ENCODE data around the gene ZFAND2A. TPM values are rescaled to one million over a fixed set of nuclear protein-coding genes. Genes with fewer than 3 reads are reported as not detected.
"Not testable (repeated sequence)": the region's sequence is repeated elsewhere in the genome, so short reads cannot be mapped to it uniquely, and the experiment has no call there.

The ZFAND2A gene
- polyA plus RNA-seq, 1 experiment: 43.6 TPM

DNA sequence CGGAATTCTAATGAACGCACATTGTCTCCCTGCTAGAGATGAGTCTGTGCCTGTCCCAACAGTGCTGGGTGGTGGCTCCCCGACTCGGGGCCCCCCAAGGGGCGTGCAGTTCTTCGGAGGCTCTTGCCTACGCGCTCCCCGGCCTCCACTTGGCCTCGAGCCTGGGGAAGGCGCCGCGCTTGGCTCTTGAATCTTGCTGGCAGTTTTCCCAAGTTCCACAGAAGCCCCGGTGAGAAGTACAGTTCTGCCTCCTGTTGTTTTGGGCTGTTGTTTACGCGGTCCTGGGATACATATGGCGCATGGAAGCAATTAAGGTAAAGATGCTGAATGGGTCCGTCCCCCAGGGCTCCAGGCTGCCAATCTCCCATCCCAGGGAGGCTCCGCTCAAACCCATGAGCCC lies 40.0 kb upstream of the ZFAND2A start:
- no peaks in the 10 kb centered on the region for H3K36me3 ChIP-seq (ENCODE audit: control insufficient read depth, insufficient read depth, low read length)
- peaks cover 13% of the 10 kb centered on the region for H3K27me3 ChIP-seq (ENCODE audit: control insufficient read depth, insufficient read depth, low read length)
- TF ChIP-seq, protein P1, sequence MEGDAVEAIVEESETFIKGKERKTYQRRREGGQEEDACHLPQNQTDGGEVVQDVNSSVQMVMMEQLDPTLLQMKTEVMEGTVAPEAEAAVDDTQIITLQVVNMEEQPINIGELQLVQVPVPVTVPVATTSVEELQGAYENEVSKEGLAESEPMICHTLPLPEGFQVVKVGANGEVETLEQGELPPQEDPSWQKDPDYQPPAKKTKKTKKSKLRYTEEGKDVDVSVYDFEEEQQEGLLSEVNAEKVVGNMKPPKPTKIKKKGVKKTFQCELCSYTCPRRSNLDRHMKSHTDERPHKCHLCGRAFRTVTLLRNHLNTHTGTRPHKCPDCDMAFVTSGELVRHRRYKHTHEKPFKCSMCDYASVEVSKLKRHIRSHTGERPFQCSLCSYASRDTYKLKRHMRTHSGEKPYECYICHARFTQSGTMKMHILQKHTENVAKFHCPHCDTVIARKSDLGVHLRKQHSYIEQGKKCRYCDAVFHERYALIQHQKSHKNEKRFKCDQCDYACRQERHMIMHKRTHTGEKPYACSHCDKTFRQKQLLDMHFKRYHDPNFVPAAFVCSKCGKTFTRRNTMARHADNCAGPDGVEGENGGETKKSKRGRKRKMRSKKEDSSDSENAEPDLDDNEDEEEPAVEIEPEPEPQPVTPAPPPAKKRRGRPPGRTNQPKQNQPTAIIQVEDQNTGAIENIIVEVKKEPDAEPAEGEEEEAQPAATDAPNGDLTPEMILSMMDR (IDR thresholded peaks at IDR 0.05; ENCODE audit: insufficient read depth, low read depth, low read length): no peak
- H3K4me3 ChIP-seq (ENCODE audit: low read depth, low read length): no peak overlapping the region
- POLR2A ChIA-PET: no interaction called here
- DNase-seq (ENCODE audit: low read depth): no peak
- CTCF ChIA-PET: interaction anchor here (1.0 to 1.2 kb wide), 2 partner anchors 48 to 232 kb away, joined by 3 read pairs; no protein-coding TSS in a partner anchor

- peak; percentile 90 for DNase-seq (ENCODE audit: low read depth)
- Histone ChIP-seq H3K4me3 (ENCODE audit: low read depth, low read length) (no peak overlapping the region), H3K36me3 (ENCODE audit: control insufficient read depth, insufficient read depth, low read length) (no peaks in the 10 kb centered on the region), H3K27me3 (ENCODE audit: control insufficient read depth, insufficient read depth, low read length) (peaks cover 13% of the 10 kb centered on the region)
- POLR2A ChIA-PET: no interaction called here
- TF ChIP-seq, protein P1 (IDR thresholded peaks at IDR 0.05; ENCODE audit: insufficient read depth, low read depth, low read length): no peak
- CTCF ChIA-PET: interaction anchor here (0.6 to 1.8 kb wide), 7 partner anchors 13 to 276 kb away, joined by 3 to 6 read pairs (median 4); no protein-coding TSS in a partner anchor
Observed at GRCh38 chr7:1197997-1198625, 38.1 kb upstream of the ZFAND2A start.

- CTCF ChIA-PET: interaction anchor here (0.7 to 1.8 kb wide), 3 partner anchors 20 to 276 kb away, joined by 5 to 6 read pairs (median 6); no protein-coding TSS in a partner anchor
Observed at GRCh38 chr7:1196950-1197349, 37.0 kb upstream of the ZFAND2A start.

DNA sequence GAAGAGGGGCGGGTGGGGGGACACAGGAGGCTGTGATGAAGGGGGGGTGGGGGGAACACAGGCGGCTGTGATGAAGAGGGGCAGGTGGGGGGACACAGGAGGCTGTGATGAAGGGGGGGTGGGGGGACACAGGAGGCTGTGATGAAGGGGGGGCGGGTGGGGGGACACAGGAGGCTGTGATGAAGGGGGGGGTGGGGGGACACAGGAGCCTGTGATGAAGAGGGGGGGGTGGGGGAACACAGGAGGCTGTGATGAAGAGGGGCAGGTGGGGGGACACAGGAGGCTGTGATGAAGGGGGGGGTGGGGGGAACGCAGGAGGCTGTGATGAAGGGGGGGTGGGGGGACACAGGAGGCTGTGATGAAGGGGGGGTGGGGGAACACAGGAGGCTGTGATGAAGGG lies 36.4 kb upstream of the ZFAND2A start:
- H3K4me3 ChIP-seq (ENCODE audit: low read depth, low read length); DNase-seq (ENCODE audit: low read depth); H3K36me3 ChIP-seq (ENCODE audit: control insufficient read depth, insufficient read depth, low read length); POLR2A ChIA-PET: not testable (repeated sequence)
- CTCF ChIA-PET: interaction anchor here (0.7 to 1.8 kb wide), 2 partner anchors 20 to 276 kb away, joined by 6 read pairs; no protein-coding TSS in a partner anchor
- H3K27me3 ChIP-seq (ENCODE audit: control insufficient read depth, insufficient read depth, low read length): peaks cover 10% of the 10 kb centered on the region

More at GRCh38 chr7:1196950-1197349, 37.0 kb upstream of the ZFAND2A start:
- Histone ChIP-seq H3K4me3 (ENCODE audit: low read depth, low read length) (no peak overlapping the region), H3K36me3 (ENCODE audit: control insufficient read depth, insufficient read depth, low read length) (no peaks in the 10 kb centered on the region), H3K27me3 (ENCODE audit: control insufficient read depth, insufficient read depth, low read length) (peaks cover 13% of the 10 kb centered on the region)
- POLR2A ChIA-PET: no interaction called here
- DNase-seq (ENCODE audit: low read depth): no peak
- TF ChIP-seq, protein P1 (IDR thresholded peaks at IDR 0.05; ENCODE audit: insufficient read depth, low read depth, low read length): no peak

DNA sequence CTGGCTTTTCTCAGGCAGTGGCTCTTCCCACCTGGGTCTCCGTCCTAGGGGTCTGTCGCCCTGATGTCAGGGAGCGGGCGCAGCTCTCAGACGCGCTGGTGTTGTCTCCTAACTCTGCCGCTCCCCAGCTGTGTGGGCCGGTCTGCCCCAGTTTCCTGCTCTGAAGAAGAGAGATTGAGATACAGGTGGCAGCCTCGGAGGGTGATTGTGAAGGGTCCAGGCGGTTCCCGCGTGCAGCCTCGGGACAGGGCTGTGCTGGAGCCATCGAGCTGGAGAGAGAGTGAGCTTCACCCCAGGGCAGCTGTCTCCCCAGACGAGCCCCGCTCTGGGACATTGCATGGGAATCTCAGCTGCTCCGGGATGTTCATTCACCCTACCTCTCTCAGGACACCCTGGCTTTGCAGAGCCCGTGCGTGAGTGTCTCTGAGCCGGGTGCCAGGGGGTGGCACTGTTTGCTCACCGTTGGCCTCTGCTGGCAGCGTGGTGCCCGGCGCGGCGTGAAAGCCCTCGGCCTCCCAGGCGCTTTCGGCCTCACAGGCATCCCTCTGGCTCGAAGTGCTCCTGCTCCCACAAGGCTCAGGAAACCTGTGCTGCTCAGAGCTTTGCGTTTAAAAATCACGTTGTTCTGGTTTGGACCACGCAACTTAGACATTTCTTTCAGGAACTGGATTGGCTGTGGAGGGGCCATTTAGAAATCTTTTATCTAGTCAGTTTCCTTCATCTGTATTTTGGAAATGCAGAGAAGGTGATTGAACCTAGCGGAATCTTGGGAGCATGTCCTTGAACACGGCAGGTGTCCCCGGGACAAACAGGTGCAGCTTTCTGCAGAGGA lies 33.8 kb upstream of the ZFAND2A start:
- peaks cover 1% of the 10 kb centered on the region for H3K27me3 ChIP-seq (ENCODE audit: control insufficient read depth, insufficient read depth, low read length)
- no peak for DNase-seq (ENCODE audit: low read depth)
- POLR2A ChIA-PET: no interaction called here
- H3K36me3 ChIP-seq (ENCODE audit: control insufficient read depth, insufficient read depth, low read length): no peaks in the 10 kb centered on the region
- CTCF ChIA-PET: interaction anchor here (0.8 to 4.5 kb wide), 27 partner anchors 8 to 398 kb away, joined by 3 to 53 read pairs (median 4); no protein-coding TSS in a partner anchor
- H3K4me3 ChIP-seq (ENCODE audit: low read depth, low read length): no peak overlapping the region
- TF ChIP-seq, protein P1 (IDR thresholded peaks at IDR 0.05; ENCODE audit: insufficient read depth, low read depth, low read length): peak; percentile 63

Measured in BJ (cell line).